ENCODE measurements around the gene NEK10. TPM values are rescaled to one million over a fixed set of nuclear protein-coding genes. Genes with fewer than 3 reads are reported as not detected.

Gene NEK10
- total and polyA plus RNA-seq, 7 donors, result 0.44 to 20.3 (median 11.4) TPM; not detected in 2

GRCh38 chr3:27209617-27210264 is 159.4 kb downstream of the NEK10 start:
- H3K9me3 ChIP-seq, result no peaks in the 10 kb centered on the region
- H3K4me1 ChIP-seq, result peaks cover 0 to 5% (median 0%) of the 10 kb centered on the region in 4 donors
- 58 to 72% methylated on average over 3 of the region's 3 CpGs for WGBS, 2 donors
- no peak overlapping the region for H3K27ac ChIP-seq
- DNase-seq, result no peak
- intact Hi-C loops (cut with DNase I), result no loop called here
- no peaks in the 10 kb centered on the region for H3K36me3 ChIP-seq
- TF ChIP-seq EP300 (IDR thresholded peaks at IDR 0.05) (no peak), POLR2A (IDR thresholded peaks at IDR 0.05) (no peak), CTCF (IDR thresholded peaks at IDR 0.05) (no peak), POLR2AphosphoS5 (IDR thresholded peaks at IDR 0.05) (no peak)
- no peaks in the 10 kb centered on the region for H3K27me3 ChIP-seq
- no peak overlapping the region for H3K4me3 ChIP-seq

- Histone ChIP-seq H3K4me1 (peaks cover 0 to 5% (median 0%) of the 10 kb centered on the region in 4 donors), H3K9me3 (no peaks in the 10 kb centered on the region), H3K27ac (no peak overlapping the region), H3K36me3 (no peaks in the 10 kb centered on the region), H3K27me3 (no peaks in the 10 kb centered on the region), H3K4me3 (no peak overlapping the region)
- intact Hi-C loops (cut with DNase I), result no loop called here
- TF ChIP-seq POLR2AphosphoS5 (IDR thresholded peaks at IDR 0.05), result no peak
- TF ChIP-seq EP300 (IDR thresholded peaks at IDR 0.05), result no peak
- no peak for TF ChIP-seq POLR2A (IDR thresholded peaks at IDR 0.05)
- no peak for TF ChIP-seq CTCF (IDR thresholded peaks at IDR 0.05)
- DNase-seq, result no peak
- 51 to 63% methylated on average over 2 of the region's 2 CpGs for WGBS, 2 donors
Measured at GRCh38 chr3:27208961-27209616, 160.1 kb downstream of the NEK10 start.

DNA sequence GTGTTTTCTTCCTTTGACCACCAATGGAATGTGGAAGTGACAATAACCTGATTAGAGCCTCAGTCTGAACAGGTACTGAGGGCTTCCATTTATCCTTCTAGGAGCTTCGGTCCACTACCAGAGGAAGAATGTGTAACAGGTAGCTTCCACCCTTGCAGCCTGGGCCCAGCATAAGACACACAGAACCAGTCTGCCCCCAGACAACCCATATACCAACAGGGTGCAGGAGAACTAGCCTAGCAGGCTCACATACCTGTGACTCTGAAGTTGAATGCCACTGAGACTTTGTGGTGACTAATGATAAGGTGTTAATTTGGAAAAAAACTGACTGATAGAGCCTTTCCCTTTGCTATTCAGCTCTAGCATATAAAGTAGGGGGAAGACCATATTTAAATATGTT is 166.2 kb downstream of the NEK10 start:
- Histone ChIP-seq H3K4me3 (no peak overlapping the region), H3K27ac (no peak overlapping the region), H3K36me3 (peaks cover 0 to 6% (median 0%) of the 10 kb centered on the region in 4 donors), H3K9me3 (no peaks in the 10 kb centered on the region), H3K4me1 (no peaks in the 10 kb centered on the region), H3K27me3 (no peaks in the 10 kb centered on the region)
- 91 to 94% methylated on average over 1 of the region's 1 CpG for WGBS, 2 donors
- intact Hi-C loops (cut with DNase I), result no loop called here
- DNase-seq, result no peak
- no peak for TF ChIP-seq CTCF (IDR thresholded peaks at IDR 0.05)
- TF ChIP-seq POLR2A (IDR thresholded peaks at IDR 0.05), result no peak
- TF ChIP-seq EP300 (IDR thresholded peaks at IDR 0.05), result no peak
- no peak for TF ChIP-seq POLR2AphosphoS5 (IDR thresholded peaks at IDR 0.05)

DNA sequence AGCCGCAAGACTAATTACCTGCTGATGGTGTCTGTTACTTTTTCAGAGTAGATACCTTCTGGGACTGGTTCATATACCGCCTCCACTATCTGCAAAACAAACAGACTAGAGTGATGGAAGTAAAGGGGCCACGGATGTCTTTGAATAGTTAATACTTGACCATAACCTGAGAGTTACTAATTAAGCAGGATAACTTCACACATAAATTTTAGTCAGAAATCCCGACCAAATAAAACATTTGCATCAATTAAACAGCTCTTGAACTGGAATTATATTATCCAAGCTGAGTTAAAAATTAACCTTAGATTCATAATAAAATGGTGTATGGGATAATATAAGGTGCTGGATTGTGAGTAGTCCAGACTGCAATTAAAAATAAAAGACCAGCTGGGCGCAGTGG is 167.7 kb downstream of the NEK10 start:
- 14 to 69% methylated on average over 5 of the region's 5 CpGs for WGBS, 2 donors
- Histone ChIP-seq H3K4me1 (no peaks in the 10 kb centered on the region), H3K4me3 (no peak overlapping the region), H3K27me3 (no peaks in the 10 kb centered on the region), H3K36me3 (peaks cover 0 to 6% (median 0%) of the 10 kb centered on the region in 4 donors), H3K27ac (no peak overlapping the region), H3K9me3 (no peaks in the 10 kb centered on the region)
- intact Hi-C loops (cut with DNase I), result no loop called here
- no peak for DNase-seq
- no peak for TF ChIP-seq POLR2AphosphoS5 (IDR thresholded peaks at IDR 0.05)
- TF ChIP-seq EP300 (IDR thresholded peaks at IDR 0.05), result no peak
- no peak for TF ChIP-seq CTCF (IDR thresholded peaks at IDR 0.05)
- TF ChIP-seq POLR2A (IDR thresholded peaks at IDR 0.05), result no peak
